ENCODE data around the gene IQSEC1.
A peak's percentile ranks its signal among the peaks of the same experiment; 100 is the strongest.

The IQSEC1 gene

DNA sequence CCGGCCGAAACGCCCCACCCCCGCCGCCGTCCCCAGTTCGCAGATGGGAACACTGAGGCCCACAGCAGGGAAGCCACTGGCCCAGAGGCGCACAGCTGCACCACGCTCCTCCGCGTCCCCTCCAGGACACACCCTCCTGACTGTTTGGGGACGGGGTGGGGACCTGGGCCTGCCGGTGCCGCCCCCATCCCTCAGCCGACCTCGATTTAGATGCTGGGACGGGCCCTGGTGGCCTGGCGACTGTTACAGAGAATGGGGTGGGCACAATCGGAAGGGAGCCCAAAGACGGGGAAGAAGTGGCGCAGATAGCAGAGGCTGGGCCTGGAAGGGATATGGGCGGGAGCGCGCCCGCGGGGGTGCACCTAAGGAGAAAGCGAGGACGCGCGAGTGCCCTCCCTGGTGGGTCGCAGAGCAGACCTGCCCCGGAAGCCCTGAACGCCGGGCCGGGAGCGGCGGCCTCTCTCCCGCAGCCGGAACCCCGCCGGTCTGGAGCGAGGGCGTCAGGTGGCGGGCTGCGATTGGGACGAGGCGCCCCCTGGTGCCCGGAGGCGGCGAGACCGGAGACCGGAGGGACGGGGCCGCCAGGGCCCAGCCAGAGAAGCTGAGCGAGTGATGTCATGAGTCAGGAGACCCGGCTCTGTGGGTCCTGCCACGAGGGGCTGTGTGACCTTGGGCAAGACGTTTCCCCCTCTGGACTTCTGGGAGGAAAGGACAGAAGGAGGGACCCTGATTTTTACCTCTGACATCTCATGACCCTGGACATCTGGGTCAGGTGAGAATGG is 78.4 kb downstream of the IQSEC1 start:
- H3K36me3 ChIP-seq (ENCODE audit: control insufficient read depth, insufficient read depth, low read length), result no peaks in the 10 kb centered on the region
- H3K4me3 ChIP-seq (ENCODE audit: low read depth, low read length), result peak overlapping the region; percentile 91
- H3K4me1 ChIP-seq, result peaks cover 17% of the 10 kb centered on the region
- H3K27me3 ChIP-seq (ENCODE audit: control insufficient read depth, insufficient read depth, low read length), result no peaks in the 10 kb centered on the region
- H3K79me2 ChIP-seq, result no peaks in the 10 kb centered on the region
- peak overlapping the region; percentile 51 for H3K9ac ChIP-seq
- H3K4me2 ChIP-seq (ENCODE audit: low read length), result peak overlapping the region; percentile 100
- TF ChIP-seq, protein P1, sequence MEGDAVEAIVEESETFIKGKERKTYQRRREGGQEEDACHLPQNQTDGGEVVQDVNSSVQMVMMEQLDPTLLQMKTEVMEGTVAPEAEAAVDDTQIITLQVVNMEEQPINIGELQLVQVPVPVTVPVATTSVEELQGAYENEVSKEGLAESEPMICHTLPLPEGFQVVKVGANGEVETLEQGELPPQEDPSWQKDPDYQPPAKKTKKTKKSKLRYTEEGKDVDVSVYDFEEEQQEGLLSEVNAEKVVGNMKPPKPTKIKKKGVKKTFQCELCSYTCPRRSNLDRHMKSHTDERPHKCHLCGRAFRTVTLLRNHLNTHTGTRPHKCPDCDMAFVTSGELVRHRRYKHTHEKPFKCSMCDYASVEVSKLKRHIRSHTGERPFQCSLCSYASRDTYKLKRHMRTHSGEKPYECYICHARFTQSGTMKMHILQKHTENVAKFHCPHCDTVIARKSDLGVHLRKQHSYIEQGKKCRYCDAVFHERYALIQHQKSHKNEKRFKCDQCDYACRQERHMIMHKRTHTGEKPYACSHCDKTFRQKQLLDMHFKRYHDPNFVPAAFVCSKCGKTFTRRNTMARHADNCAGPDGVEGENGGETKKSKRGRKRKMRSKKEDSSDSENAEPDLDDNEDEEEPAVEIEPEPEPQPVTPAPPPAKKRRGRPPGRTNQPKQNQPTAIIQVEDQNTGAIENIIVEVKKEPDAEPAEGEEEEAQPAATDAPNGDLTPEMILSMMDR (IDR thresholded peaks at IDR 0.05), result peak; percentile 94
- H3K9me3 ChIP-seq (ENCODE audit: control insufficient read depth, low read length), result no peaks in the 10 kb centered on the region
- H2AFZ ChIP-seq, result peak overlapping the region; percentile 71
- H3K27ac ChIP-seq, result peak overlapping the region; percentile 86

DNA sequence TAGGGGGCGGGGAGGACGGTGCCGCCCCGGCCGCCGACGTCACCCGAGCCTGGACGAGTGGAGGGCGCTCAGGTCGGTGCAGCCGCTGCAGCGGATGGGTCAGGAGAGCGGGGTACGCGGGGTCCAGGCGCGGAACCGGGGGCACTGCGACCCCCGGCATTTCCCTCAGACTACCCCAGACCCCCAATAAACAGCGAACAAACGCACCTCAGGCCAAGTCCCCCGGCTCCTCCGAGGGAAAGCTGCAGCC is 78.9 kb downstream of the IQSEC1 start:
- Histone ChIP-seq H3K27ac (peak overlapping the region; percentile 86), H3K4me2 (ENCODE audit: low read length) (peak overlapping the region; percentile 100), H3K9me3 (ENCODE audit: control insufficient read depth, low read length) (no peaks in the 10 kb centered on the region), H3K79me2 (no peaks in the 10 kb centered on the region), H2AFZ (peak overlapping the region; percentile 71), H3K9ac (peak overlapping the region; percentile 51), H3K4me1 (peaks cover 17% of the 10 kb centered on the region), H3K27me3 (ENCODE audit: control insufficient read depth, insufficient read depth, low read length) (no peaks in the 10 kb centered on the region), H3K4me3 (ENCODE audit: low read depth, low read length) (peak overlapping the region; percentile 91), H3K36me3 (ENCODE audit: control insufficient read depth, insufficient read depth, low read length) (no peaks in the 10 kb centered on the region)
- TF ChIP-seq, protein P1 (IDR thresholded peaks at IDR 0.05), result no peak

DNA sequence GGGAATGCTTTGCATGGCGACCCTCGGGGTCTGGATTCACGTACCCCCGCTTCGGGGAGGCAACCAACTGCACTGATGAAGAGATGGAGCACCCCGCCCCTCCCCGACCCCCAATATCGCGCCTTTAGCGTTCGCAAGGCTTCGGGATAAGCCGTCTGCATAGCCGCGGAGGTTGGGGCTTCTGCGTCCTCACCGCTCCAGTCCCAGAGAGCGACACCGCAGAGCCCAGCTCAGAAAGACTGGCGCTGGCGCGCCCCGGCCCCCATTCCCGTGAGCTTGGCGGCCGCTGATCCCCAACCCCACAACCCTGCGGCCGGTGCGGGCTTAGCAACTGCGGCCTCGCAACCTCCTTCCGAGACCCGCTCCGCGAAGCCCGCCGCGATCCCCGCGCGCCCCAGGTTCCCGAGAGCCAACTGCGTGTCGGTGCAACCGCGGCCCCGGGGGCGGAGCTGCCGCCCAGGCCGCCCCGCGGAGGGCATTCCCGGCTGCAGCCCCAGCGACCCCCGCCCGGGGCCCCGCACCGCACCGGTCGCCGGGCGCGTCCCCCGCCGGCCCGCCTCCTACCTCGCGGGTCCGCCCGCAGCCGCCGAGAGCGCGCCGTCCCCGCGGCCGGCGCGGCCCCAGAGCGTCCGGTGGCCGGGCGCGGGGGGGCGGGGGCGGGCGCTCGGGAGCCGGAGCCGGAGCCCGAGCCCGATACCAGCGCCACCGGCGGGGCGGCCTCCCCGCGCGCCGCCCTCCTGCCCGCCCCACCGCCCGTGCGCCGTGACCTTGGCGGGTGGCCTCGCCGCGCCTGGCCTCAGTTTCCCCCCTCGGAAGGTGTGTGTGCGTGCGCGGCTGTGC is 79.5 kb downstream of the IQSEC1 start:
- TF ChIP-seq, protein P1 (IDR thresholded peaks at IDR 0.05), result no peak
- Histone ChIP-seq H3K27ac (peak overlapping the region; percentile 91), H3K9ac (peak overlapping the region; percentile 51), H3K79me2 (peaks cover 2% of the 10 kb centered on the region), H3K27me3 (ENCODE audit: control insufficient read depth, insufficient read depth, low read length) (no peaks in the 10 kb centered on the region), H3K4me2 (ENCODE audit: low read length) (peak overlapping the region; percentile 100), H3K9me3 (ENCODE audit: control insufficient read depth, low read length) (no peaks in the 10 kb centered on the region), H3K4me3 (ENCODE audit: low read depth, low read length) (peak overlapping the region; percentile 91), H3K36me3 (ENCODE audit: control insufficient read depth, insufficient read depth, low read length) (no peaks in the 10 kb centered on the region), H2AFZ (peak overlapping the region; percentile 79), H3K4me1 (peaks cover 17% of the 10 kb centered on the region)

DNA sequence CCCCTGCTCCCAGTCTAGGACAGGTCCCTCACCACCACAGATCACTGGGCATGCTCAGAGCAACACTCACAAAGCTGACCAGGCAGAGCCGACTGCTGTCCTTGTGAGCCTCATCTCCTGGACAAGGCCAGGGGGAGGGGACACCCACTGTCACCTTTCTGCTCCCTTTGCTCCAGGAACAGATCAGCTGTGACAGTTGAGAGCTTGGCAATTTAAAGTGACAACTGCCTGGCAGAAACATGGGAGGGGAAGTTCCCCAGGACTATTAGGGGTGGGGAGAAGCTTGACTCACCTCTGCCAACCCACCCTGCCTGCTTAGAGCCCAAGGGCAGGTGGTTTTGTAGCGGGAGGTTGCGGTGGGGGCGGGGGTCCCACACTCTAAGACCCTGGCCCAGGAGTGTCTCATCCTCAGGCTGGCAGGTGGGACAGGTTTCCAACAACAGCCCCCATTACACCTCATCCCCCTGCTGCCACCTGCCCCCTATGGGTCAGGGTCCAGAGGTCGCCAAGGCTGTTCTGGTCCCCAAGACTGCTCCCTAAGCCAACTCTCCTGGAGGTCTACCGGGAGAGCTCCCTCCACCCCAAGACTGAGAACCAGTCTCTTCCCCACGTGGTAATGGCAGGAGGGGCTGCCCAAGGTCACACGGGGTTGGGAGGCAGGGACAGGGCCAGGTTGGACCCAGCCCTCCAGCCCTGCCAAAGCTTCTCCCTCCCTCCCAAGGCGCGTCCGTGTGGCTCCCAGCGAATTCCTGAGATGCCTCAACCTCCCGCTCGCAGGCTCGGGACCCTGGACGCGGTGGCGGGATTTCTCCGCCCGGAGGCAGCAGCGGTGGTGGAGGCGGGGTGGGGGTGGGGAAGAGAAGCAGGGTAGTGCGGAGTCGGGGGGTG is 80.4 kb downstream of the IQSEC1 start:
- Histone ChIP-seq H3K4me3 (ENCODE audit: low read depth, low read length) (peak overlapping the region; percentile 65), H3K4me1 (peaks cover 17% of the 10 kb centered on the region), H3K9me3 (ENCODE audit: control insufficient read depth, low read length) (no peaks in the 10 kb centered on the region), H3K4me2 (ENCODE audit: low read length) (peak overlapping the region; percentile 88), H3K79me2 (peaks cover 8% of the 10 kb centered on the region), H3K27ac (peak overlapping the region; percentile 91), H2AFZ (peak overlapping the region; percentile 79), H3K9ac (peak overlapping the region; percentile 35), H3K36me3 (ENCODE audit: control insufficient read depth, insufficient read depth, low read length) (no peaks in the 10 kb centered on the region), H3K27me3 (ENCODE audit: control insufficient read depth, insufficient read depth, low read length) (no peaks in the 10 kb centered on the region)
- TF ChIP-seq, protein P1 (IDR thresholded peaks at IDR 0.05), result no peak

Measured in parathyroid adenoma (tissue), 2 donors.